ENCODE results near the gene MAP7D1. TPM values are rescaled to one million over a fixed set of nuclear protein-coding genes. Genes with fewer than 3 reads are reported as not detected.
A peak's percentile ranks its signal among the peaks of the same experiment; 100 is the strongest.

The MAP7D1 gene
- total RNA-seq, 4 donors from 2014 or later: 376 to 967 (median 474) TPM

GRCh38 chr1:36122062-36123030, 33.6 kb upstream of the MAP7D1 start:
- no peak overlapping the region for H3K27ac ChIP-seq
- H3K4me3 ChIP-seq: no peak overlapping the region
- TF ChIP-seq POLR2A (IDR thresholded peaks at IDR 0.05): no peak
- TF ChIP-seq, protein P1, sequence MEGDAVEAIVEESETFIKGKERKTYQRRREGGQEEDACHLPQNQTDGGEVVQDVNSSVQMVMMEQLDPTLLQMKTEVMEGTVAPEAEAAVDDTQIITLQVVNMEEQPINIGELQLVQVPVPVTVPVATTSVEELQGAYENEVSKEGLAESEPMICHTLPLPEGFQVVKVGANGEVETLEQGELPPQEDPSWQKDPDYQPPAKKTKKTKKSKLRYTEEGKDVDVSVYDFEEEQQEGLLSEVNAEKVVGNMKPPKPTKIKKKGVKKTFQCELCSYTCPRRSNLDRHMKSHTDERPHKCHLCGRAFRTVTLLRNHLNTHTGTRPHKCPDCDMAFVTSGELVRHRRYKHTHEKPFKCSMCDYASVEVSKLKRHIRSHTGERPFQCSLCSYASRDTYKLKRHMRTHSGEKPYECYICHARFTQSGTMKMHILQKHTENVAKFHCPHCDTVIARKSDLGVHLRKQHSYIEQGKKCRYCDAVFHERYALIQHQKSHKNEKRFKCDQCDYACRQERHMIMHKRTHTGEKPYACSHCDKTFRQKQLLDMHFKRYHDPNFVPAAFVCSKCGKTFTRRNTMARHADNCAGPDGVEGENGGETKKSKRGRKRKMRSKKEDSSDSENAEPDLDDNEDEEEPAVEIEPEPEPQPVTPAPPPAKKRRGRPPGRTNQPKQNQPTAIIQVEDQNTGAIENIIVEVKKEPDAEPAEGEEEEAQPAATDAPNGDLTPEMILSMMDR (IDR thresholded peaks at IDR 0.05 in 4 of 5, conservative IDR thresholded peaks at IDR 0.05 in 1 of 5): no peak
- in situ Hi-C loops (cut with MboI; ENCODE audit: low sequenced_read_pairs in 4 of 4): no loop called here
- H3K36me3 ChIP-seq: no peaks in the 10 kb centered on the region
- H3K9me3 ChIP-seq: no peaks in the 10 kb centered on the region
- DNase-seq: no peak
- intact Hi-C loops (cut with DNase I; ENCODE audit: low total_unique reads): no loop called here
- no peak for ATAC-seq
- H3K27me3 ChIP-seq: peaks cover 5 to 17% (median 13%) of the 10 kb centered on the region in 3 donors
- no peaks in the 10 kb centered on the region for H3K4me1 ChIP-seq

DNA sequence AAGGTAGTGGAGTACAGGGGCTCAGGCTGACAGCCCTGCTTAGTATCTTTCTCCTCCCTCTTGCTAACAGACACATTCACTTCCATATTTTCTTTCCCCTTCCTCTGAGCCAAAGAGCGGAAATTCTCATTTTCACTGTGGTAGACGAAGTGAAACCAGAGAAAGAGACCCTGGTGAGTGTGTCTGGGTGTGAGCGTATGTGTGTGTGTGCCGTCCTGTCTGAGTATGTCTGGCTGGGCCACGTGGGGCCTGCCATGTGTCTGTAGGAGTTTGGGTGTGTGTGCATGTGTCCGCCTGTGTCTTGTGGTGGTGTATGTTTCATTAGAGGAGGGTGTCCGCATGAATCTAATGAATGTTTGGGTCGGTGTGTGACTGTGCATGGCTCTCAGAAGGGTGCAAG, 32.6 kb upstream of the MAP7D1 start:
- H3K27ac ChIP-seq: no peak overlapping the region
- intact Hi-C loops (cut with DNase I; ENCODE audit: low total_unique reads) (no loop called here), in situ Hi-C loops (cut with MboI; ENCODE audit: low sequenced_read_pairs in 4 of 4) (no loop called here)
- no peaks in the 10 kb centered on the region for H3K36me3 ChIP-seq
- peaks cover 5 to 17% (median 13%) of the 10 kb centered on the region in 3 donors for H3K27me3 ChIP-seq
- ATAC-seq (no peak), DNase-seq (no peak)
- TF ChIP-seq POLR2A (IDR thresholded peaks at IDR 0.05): no peak
- TF ChIP-seq, protein P1 (IDR thresholded peaks at IDR 0.05 in 4 of 5, conservative IDR thresholded peaks at IDR 0.05 in 1 of 5): no peak
- H3K4me3 ChIP-seq: no peak overlapping the region
- no peaks in the 10 kb centered on the region for H3K4me1 ChIP-seq
- no peaks in the 10 kb centered on the region for H3K9me3 ChIP-seq

DNA sequence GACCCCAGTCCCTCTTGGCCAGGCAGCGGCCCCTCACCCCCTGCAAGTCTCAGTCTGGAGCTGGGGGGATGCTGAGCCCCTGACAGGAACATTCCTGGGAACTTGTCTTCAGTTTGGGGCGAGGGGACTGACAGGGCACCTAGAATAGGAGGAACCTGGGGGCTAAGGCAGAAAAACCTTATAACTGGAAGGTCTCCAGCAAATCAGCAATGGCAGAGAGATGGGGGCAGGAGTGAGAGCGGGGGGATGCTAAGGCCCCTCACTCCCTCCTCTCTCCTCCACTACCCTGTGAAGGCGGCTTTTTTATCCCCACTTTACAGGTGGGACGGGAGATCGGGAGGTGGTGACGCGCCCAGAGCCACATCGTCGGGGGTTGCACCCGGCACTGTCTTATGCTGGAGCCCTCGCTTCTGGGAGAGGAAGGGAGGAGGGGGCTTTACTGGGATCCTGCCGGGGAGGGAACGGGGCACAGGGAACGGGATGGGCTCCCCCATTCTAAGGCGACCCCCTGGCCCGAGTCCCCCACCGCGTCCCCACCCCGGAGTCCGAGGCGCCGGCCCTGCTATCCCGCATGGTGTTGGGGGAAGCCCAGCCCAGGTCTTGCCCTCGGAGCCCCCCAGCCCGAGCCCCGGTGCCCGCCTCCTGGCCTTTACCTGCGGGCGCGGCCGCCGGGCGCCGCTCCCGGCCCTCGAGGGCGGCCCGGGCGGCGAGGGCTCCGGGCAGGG, 31.4 kb upstream of the MAP7D1 start:
- ATAC-seq (no peak), DNase-seq (no peak)
- Histone ChIP-seq H3K36me3 (no peaks in the 10 kb centered on the region), H3K9me3 (no peaks in the 10 kb centered on the region), H3K27ac (no peak overlapping the region), H3K4me3 (no peak overlapping the region), H3K4me1 (no peaks in the 10 kb centered on the region), H3K27me3 (peaks cover 5 to 17% (median 13%) of the 10 kb centered on the region in 3 donors)
- in situ Hi-C loops (cut with MboI; ENCODE audit: low sequenced_read_pairs in 4 of 4): no loop called here
- intact Hi-C loops (cut with DNase I; ENCODE audit: low total_unique reads): no loop called here
- TF ChIP-seq, protein P1 (IDR thresholded peaks at IDR 0.05 in 4 of 5, conservative IDR thresholded peaks at IDR 0.05 in 1 of 5): no peak
- TF ChIP-seq POLR2A (IDR thresholded peaks at IDR 0.05): no peak

DNA sequence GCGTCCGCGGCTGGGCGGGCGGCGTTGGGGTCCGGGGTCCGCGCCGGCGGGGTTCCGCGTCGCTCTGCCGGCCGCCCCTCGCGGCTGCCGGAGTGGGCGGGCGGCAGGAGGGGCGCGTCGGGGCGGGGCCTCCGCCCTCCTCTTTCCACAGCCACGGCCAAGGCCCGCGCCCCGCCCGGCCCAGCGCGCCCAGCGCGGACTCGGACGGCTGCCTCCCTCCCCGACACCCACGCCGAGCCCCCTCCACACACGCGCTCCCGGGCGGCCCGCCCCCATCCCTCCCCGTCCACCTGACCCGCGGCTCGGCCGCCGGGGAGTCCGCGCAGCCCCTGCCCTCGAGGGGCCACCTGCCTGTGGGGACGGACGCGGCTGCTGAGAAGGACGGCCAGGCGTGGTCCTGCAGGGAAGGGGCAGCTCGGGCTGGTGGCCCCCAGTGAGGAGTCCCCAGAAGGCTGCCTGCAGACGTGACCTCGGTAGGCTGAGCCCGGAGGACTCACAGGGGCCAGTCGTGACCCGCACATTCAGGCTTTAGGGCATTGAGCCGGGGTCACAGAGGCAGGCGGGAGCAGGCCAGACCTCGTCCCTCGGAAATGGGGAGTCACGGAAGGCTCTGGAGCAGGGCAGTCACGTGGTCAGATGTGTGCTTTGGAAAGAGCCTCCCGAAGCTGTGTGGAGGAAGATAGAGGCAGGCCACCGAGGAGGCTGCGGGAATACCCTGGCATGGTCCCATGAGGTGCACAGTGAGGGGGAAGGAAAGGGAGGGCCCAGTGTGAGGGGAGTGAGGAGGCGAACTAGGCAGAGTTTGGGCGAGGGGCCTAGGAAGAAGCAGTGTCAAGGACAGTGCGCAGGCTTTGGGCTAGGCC, 30.6 kb upstream of the MAP7D1 start, which contains the start of gene COL8A2:
Gene COL8A2 (minus strand): TSS at position 94 of the 863 bp plus-strand sequence. CDS start 24,980 bp downstream, outside the sequence.
- DNase-seq: no peak

More for the DNA sequence above, 30.6 kb upstream of the MAP7D1 start, which contains the start of gene COL8A2:
- Histone ChIP-seq H3K4me1 (no peaks in the 10 kb centered on the region), H3K4me3 (peak within 1 kb of the TSS; percentile 24 to 50 (median 39)), H3K27me3 (peaks cover 5 to 17% (median 13%) of the 10 kb centered on the region in 3 donors), H3K27ac (no peak within 1 kb of the TSS), H3K9me3 (no peaks in the 10 kb centered on the region), H3K36me3 (no peaks in the 10 kb centered on the region)
- peak in 1 of 2 donors; percentile 26 for ATAC-seq
- TF ChIP-seq, protein P1 (IDR thresholded peaks at IDR 0.05 in 4 of 5, conservative IDR thresholded peaks at IDR 0.05 in 1 of 5): no peak
- TF ChIP-seq POLR2A (IDR thresholded peaks at IDR 0.05): no peak
- in situ Hi-C loops (cut with MboI; ENCODE audit: low sequenced_read_pairs in 4 of 4): no loop called here
- intact Hi-C loops (cut with DNase I; ENCODE audit: low total_unique reads): no loop called here
